Lower lobe of right lung (tissue), 2 donors: ENCODE data around the gene ANKMY1. TPM values are rescaled to one million over a fixed set of nuclear protein-coding genes. Genes with fewer than 3 reads are reported as not detected.

Experiments
- ATAC-seq, 2 donors: fragments of 200-7000 bp; cut with Tn5 transposase; one replicate each; pipeline ENCODE4 v1.9.1; 2020 to 2022; ENCODE audit warnings: mild to moderate bottlenecking in 2 of 2, moderate library complexity in 2 of 2
- DNase-seq: peaks from one replicate; pipeline ENCODE4 v3.0.0-alpha.2; 2020
- H3K27ac ChIP-seq: fragments of 200-600 bp; one replicate; pipeline ENCODE4 v1.8.0; 2022
- H3K27me3 ChIP-seq: fragments of 200-600 bp; one replicate; pipeline ENCODE4 v1.8.0; 2022; ENCODE audit warnings: low read depth
- H3K36me3 ChIP-seq: fragments of 200-600 bp; one replicate; pipeline ENCODE4 v1.8.0; 2022; ENCODE audit warnings: mild to moderate bottlenecking
- H3K4me1 ChIP-seq: fragments of 200-600 bp; one replicate; pipeline ENCODE4 v1.8.0; 2022
- H3K4me3 ChIP-seq: fragments of 200-600 bp; one replicate; pipeline ENCODE4 v1.8.0; 2022; ENCODE audit warnings: mild to moderate bottlenecking
- H3K9me3 ChIP-seq: fragments of 200-600 bp; one replicate; pipeline ENCODE4 v1.8.0; 2022
- CTCF ChIP-seq: fragments of 200-600 bp; IDR thresholded peaks from one replicate; pipeline ENCODE4 v1.8.0; 2022; ENCODE audit warnings: antibody characterized with exemption, mild to moderate bottlenecking
- intact Hi-C: fragments of 100-400 bp; cut with DNase I; formaldehyde crosslinking; loops from one replicate; pipeline ENCODE4 v1.11.0; 2022
- total RNA-seq: library from RNA; stranded (reverse); fragmentation: NEBNext Ultra II Directional; extraction: Animal tissue kit (Norgen Biotek cat#: 25700); gene quantifications from one replicate; pipeline ENCODE4 v1.2.1, GENCODE V29; 2021
- donor health status: DM: no; HTN: yes; CAD: no; lungs with severe emphysema.

The ANKMY1 gene
- total RNA-seq, 1 donor from 2014 or later: 29.3 TPM

GRCh38 chr2:240581811-240582210 lies 24.0 kb upstream of the ANKMY1 start:
- DNase-seq (no peak), ATAC-seq (no peak)
- Histone ChIP-seq H3K27ac (no peak overlapping the region), H3K4me3 (no peak overlapping the region), H3K36me3 (peaks cover 16% of the 10 kb centered on the region), H3K27me3 (no peaks in the 10 kb centered on the region), H3K4me1 (peaks cover 49% of the 10 kb centered on the region), H3K9me3 (no peaks in the 10 kb centered on the region)
- intact Hi-C loops: no loop called here
- TF ChIP-seq CTCF: no peak

DNA sequence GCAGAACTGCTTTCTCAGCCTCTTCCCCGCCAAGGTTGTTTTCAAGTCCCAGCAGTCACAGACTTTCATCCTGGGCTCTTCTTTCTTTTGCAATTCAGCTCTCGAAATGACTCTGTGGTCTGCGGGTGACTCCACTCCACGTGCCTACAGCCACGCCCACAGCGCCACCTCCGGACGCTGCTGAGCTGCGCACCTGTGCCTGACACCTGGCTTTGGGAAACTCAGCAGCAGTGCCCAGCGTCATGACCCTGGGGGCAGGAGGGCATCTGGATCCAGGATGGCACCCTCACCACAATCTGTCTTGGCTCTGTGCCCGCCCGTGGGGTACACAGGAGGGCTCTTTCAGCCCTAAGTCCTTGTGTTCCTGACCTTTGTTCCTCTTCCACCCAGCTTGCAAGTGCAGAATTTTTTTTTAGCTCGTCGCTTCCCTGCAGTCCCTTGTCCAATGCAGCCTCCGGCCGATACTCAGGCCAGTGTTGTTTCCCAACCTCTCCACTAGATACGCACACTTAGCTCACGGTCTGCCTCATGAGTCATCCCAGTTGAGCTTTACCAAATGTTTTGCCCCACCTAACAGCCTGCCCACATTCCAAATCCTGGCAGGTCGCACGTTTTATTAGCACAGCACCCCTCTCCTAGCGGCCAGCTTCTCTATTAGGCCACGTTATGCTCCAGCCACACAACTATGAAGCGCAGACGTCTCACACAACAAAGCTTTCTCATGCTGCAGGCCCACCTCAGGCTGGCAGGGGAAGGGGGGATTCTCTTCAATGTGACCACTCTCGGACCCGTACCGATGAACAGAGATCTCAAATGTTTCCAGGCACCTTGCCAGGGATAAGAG lies 22.2 kb upstream of the ANKMY1 start:
- Histone ChIP-seq H3K27ac (peak overlapping the region; percentile 79), H3K36me3 (peaks cover 35% of the 10 kb centered on the region), H3K4me1 (peaks cover 42% of the 10 kb centered on the region), H3K4me3 (peak overlapping the region; percentile 21), H3K9me3 (no peaks in the 10 kb centered on the region), H3K27me3 (no peaks in the 10 kb centered on the region)
- intact Hi-C loops: no loop called here
- TF ChIP-seq CTCF: peak; percentile 55
- peak; percentile 88 to 92 for ATAC-seq
- DNase-seq: peak; percentile 89

DNA sequence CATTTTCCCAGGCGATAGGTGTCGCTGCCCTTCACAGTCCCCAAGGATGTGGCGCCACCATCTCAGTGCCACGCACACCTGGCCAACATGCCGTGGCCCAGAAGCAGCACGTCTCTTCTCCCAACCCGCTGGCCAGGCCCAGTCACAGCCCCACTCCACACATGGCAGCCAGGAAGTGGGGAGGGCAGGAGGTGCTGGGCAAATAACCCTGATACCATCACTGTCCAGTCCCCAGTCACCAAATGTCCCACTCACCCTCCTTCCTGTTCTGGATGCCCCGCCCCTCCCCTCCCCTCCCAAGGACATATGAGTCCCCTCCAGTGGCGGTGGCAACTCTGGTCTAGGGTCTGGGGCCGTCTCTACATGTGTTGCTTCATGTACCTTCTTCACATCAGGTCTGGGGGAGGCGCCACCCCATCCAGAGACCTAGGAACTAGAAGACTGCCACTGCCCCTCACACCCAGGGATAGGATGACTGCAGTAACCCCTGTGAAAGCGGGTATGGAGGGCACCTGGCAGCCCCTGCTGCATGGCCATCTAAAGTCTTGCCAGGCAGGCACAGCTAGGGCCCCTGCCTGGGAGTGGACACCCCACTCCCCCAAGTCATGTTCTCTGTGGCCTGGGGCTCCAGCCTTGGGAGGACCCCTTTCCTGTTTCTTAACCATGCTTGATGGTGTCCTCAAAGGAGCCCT lies 21.4 kb upstream of the ANKMY1 start:
- intact Hi-C loops: no loop called here
- no peak overlapping the region for H3K4me3 ChIP-seq
- peaks cover 42% of the 10 kb centered on the region for H3K36me3 ChIP-seq

DNA sequence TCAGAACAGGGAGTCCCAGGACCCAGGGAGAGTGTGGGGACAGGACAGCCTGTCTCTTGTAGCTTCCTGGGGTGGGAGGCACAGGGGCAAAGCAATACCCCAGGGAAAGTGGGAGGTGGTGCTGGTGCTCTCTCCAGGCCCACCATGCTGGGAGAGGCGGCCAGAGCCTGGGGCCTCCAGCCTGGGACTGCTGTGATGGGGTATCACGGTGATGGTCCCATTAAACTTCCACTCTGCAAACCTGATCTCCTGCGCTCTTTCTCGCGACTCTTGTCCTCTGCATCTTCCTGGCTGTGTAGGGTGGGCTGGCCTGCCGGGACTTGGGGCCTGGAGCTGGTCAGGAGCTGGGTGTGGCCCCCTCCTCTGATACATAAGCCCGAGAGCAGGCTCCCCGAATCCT lies 20.7 kb upstream of the ANKMY1 start:
- intact Hi-C loops: no loop called here
- no peak for ATAC-seq
- no peak for DNase-seq
- Histone ChIP-seq H3K4me3 (no peak overlapping the region), H3K27ac (peak overlapping the region; percentile 79), H3K4me1 (peaks cover 32% of the 10 kb centered on the region), H3K9me3 (no peaks in the 10 kb centered on the region), H3K27me3 (no peaks in the 10 kb centered on the region), H3K36me3 (peaks cover 50% of the 10 kb centered on the region)
- TF ChIP-seq CTCF: no peak

More for the DNA sequence above, 21.4 kb upstream of the ANKMY1 start:
- Histone ChIP-seq H3K27ac (peak overlapping the region; percentile 79), H3K27me3 (no peaks in the 10 kb centered on the region), H3K4me1 (peaks cover 34% of the 10 kb centered on the region), H3K9me3 (no peaks in the 10 kb centered on the region)
- no peak for TF ChIP-seq CTCF
- DNase-seq (no peak), ATAC-seq (no peak)

DNA sequence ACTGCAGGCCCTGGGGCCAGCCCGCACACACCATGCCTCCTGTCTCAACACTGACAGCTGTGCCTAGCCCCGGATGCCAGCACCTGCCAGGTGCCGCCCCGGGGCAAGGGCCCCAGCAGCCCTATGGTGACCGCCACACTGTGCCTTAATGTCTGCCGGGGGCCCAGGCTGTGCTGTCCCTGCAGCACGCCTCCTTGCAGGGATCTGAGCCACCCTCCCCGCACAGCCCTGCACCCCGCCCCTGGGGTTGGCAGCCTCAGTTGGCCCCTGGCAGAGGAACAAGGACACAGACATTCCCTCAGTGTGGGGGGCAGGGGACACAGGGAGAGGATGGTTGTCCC lies 20.3 kb upstream of the ANKMY1 start:
- Histone ChIP-seq H3K36me3 (peaks cover 54% of the 10 kb centered on the region), H3K27ac (no peak overlapping the region), H3K9me3 (no peaks in the 10 kb centered on the region), H3K4me1 (peaks cover 32% of the 10 kb centered on the region), H3K4me3 (no peak overlapping the region), H3K27me3 (no peaks in the 10 kb centered on the region)
- ATAC-seq: no peak
- DNase-seq: no peak
- no peak for TF ChIP-seq CTCF
- intact Hi-C loops: no loop called here
